ENCODE measurements around the gene RPL14.

RPL14 gene

GRCh38 chr3:40432793-40433192 lies 24.3 kb upstream of the RPL14 start:
- CTCF ChIA-PET: no interaction called here
- H3K36me3 ChIP-seq (ENCODE audit: control insufficient read depth in 4 of 4, insufficient read depth in 4 of 4, low read length in 3 of 4): no peaks in the 10 kb centered on the region
- H3K9me3 ChIP-seq (ENCODE audit: control extremely low read depth in 1 of 5, control insufficient read depth in 4 of 5, insufficient read depth in 2 of 5, low read depth in 1 of 5, low read length in 4 of 5): no peaks in the 10 kb centered on the region
- no CpG with 5 or more reads among the region's 2 CpGs for WGBS (ENCODE audit: insufficient coverage)
- no peak for DNase-seq
- no peak overlapping the region for H3K4me3 ChIP-seq (ENCODE audit: control insufficient read depth in 1 of 7, extremely low read depth in 1 of 7, insufficient read depth in 4 of 7, low read depth in 2 of 7, low read length in 6 of 7)
- H3K4me1 ChIP-seq (ENCODE audit: control extremely low read depth in 1 of 4, control insufficient read depth in 4 of 4, insufficient read depth in 4 of 4, low read length in 3 of 4): no peaks in the 10 kb centered on the region
- POLR2A ChIA-PET: interaction anchor here (0.7 kb wide), 1 partner anchor 20 kb away, joined by 3 read pairs; no protein-coding TSS in a partner anchor
- no peak overlapping the region for H3K27ac ChIP-seq (ENCODE audit: insufficient read depth in 1 of 2, low read depth in 1 of 2, low read length in 2 of 2, poor library complexity in 1 of 2, severe bottlenecking in 2 of 2)
- no peaks in the 10 kb centered on the region for H3K27me3 ChIP-seq (replicated peaks in 2 of 5; ENCODE audit: control insufficient read depth in 4 of 5, insufficient read depth in 5 of 5, low read length in 4 of 5)

DNA sequence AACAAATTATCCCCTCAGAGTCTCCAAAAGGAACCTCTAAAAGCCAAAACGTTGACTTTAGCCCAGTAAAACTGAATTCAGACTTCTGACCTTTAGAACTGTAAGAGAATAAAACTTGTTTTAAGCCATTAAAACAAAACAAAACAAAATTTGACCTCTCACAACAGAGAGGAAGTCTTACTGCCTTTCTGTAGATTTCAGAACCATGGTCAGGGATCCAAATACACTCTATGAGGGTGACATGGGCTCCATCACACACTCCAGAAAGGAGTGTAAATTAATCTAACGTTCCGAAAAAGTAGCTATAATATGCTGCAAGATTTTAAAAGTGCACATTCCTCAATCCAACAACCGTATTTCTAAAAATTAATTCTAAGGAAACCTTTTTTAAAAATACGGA lies 19.2 kb upstream of the RPL14 start:
- DNase-seq: no peak
- Histone ChIP-seq H3K4me3 (ENCODE audit: control insufficient read depth in 1 of 7, extremely low read depth in 1 of 7, insufficient read depth in 4 of 7, low read depth in 2 of 7, low read length in 6 of 7) (no peak overlapping the region), H3K4me1 (ENCODE audit: control extremely low read depth in 1 of 4, control insufficient read depth in 4 of 4, insufficient read depth in 4 of 4, low read length in 3 of 4) (no peaks in the 10 kb centered on the region), H3K36me3 (ENCODE audit: control insufficient read depth in 4 of 4, insufficient read depth in 4 of 4, low read length in 3 of 4) (no peaks in the 10 kb centered on the region), H3K27me3 (replicated peaks in 2 of 5; ENCODE audit: control insufficient read depth in 4 of 5, insufficient read depth in 5 of 5, low read length in 4 of 5) (no peaks in the 10 kb centered on the region), H3K27ac (ENCODE audit: insufficient read depth in 1 of 2, low read depth in 1 of 2, low read length in 2 of 2, poor library complexity in 1 of 2, severe bottlenecking in 2 of 2) (no peak overlapping the region), H3K9me3 (ENCODE audit: control extremely low read depth in 1 of 5, control insufficient read depth in 4 of 5, insufficient read depth in 2 of 5, low read depth in 1 of 5, low read length in 4 of 5) (peaks cover 0 to 2% (median 0%) of the 10 kb centered on the region in 5 experiments)
- WGBS (ENCODE audit: insufficient coverage): 100% methylated on average over 2 of the region's 5 CpGs
- CTCF ChIA-PET: no interaction called here
- POLR2A ChIA-PET: interaction anchor here (0.9 kb wide), 1 partner anchor 801 kb away, joined by 3 read pairs; no protein-coding TSS in a partner anchor

- Histone ChIP-seq H3K27me3 (replicated peaks in 2 of 5; ENCODE audit: control insufficient read depth in 4 of 5, insufficient read depth in 5 of 5, low read length in 4 of 5) (no peaks in the 10 kb centered on the region), H3K9me3 (ENCODE audit: control extremely low read depth in 1 of 5, control insufficient read depth in 4 of 5, insufficient read depth in 2 of 5, low read depth in 1 of 5, low read length in 4 of 5) (peaks cover 0 to 2% (median 0%) of the 10 kb centered on the region in 5 experiments), H3K4me1 (ENCODE audit: control extremely low read depth in 1 of 4, control insufficient read depth in 4 of 4, insufficient read depth in 4 of 4, low read length in 3 of 4) (no peaks in the 10 kb centered on the region), H3K27ac (ENCODE audit: insufficient read depth in 1 of 2, low read depth in 1 of 2, low read length in 2 of 2, poor library complexity in 1 of 2, severe bottlenecking in 2 of 2) (no peak overlapping the region), H3K36me3 (ENCODE audit: control insufficient read depth in 4 of 4, insufficient read depth in 4 of 4, low read length in 3 of 4) (no peaks in the 10 kb centered on the region), H3K4me3 (ENCODE audit: control insufficient read depth in 1 of 7, extremely low read depth in 1 of 7, insufficient read depth in 4 of 7, low read depth in 2 of 7, low read length in 6 of 7) (no peak overlapping the region)
- DNase-seq: no peak
- ChIA-PET CTCF (no interaction called here), POLR2A (interaction anchor here (0.6 kb wide), 1 partner anchor 33 kb away, joined by 3 read pairs; no protein-coding TSS in a partner anchor)
- over 99% methylated on average over 8 of the region's 9 CpGs for WGBS (ENCODE audit: insufficient coverage)
Measured at GRCh38 chr3:40445062-40445461, 12.1 kb upstream of the RPL14 start.

DNA sequence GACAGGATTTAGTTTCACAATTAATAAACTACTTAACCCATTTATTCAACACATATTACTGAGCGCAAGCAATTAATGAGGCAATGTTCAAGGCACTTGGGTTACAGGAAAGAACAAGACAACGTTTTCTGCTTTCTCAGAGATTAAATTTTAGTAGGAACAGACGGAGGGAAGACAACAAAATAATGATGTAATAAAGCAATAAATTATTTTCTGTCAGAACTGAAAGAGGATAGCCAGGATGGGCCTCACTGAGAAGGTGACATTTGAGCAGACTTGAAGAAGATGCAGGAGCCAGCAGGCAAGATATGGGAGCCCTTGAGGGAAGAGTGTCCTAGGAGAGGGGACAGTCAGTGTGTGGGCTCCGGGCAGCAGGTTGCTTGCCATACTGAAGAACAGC lies 11.3 kb upstream of the RPL14 start:
- no peaks in the 10 kb centered on the region for H3K27me3 ChIP-seq (replicated peaks in 2 of 5; ENCODE audit: control insufficient read depth in 4 of 5, insufficient read depth in 5 of 5, low read length in 4 of 5)
- no peak for DNase-seq
- ChIA-PET POLR2A (no interaction called here), CTCF (no interaction called here)
- no peak overlapping the region for H3K27ac ChIP-seq (ENCODE audit: insufficient read depth in 1 of 2, low read depth in 1 of 2, low read length in 2 of 2, poor library complexity in 1 of 2, severe bottlenecking in 2 of 2)
- 90% methylated on average over 2 of the region's 4 CpGs for WGBS (ENCODE audit: insufficient coverage)
- H3K9me3 ChIP-seq (ENCODE audit: control extremely low read depth in 1 of 5, control insufficient read depth in 4 of 5, insufficient read depth in 2 of 5, low read depth in 1 of 5, low read length in 4 of 5): no peaks in the 10 kb centered on the region
- H3K4me3 ChIP-seq (ENCODE audit: control insufficient read depth in 1 of 7, extremely low read depth in 1 of 7, insufficient read depth in 4 of 7, low read depth in 2 of 7, low read length in 6 of 7): no peak overlapping the region
- no peaks in the 10 kb centered on the region for H3K36me3 ChIP-seq (ENCODE audit: control insufficient read depth in 4 of 4, insufficient read depth in 4 of 4, low read length in 3 of 4)
- no peaks in the 10 kb centered on the region for H3K4me1 ChIP-seq (ENCODE audit: control extremely low read depth in 1 of 4, control insufficient read depth in 4 of 4, insufficient read depth in 4 of 4, low read length in 3 of 4)

DNA sequence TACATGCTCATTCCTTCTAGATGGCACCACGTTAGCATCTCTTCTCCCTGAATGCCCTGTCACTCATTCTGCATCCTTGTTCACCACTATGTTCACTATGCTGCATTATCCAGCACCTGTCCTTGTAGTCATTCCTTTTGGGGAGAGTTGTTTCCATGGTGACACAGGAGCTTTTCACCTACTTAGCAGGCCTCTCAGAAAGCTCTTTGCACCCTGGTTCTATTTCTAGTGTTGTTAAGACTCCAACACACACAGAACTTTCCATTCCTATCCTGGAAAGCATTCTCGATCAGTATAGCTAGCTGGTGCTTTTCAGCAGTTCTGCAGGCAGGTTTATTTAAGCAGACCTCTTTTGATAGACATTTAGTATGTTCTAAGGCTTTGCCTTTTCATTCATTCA lies 6.7 kb upstream of the RPL14 start:
- Histone ChIP-seq H3K4me1 (ENCODE audit: control extremely low read depth in 1 of 4, control insufficient read depth in 4 of 4, insufficient read depth in 4 of 4, low read length in 3 of 4) (peaks cover 13 to 22% (median 17%) of the 10 kb centered on the region in 4 experiments), H3K9me3 (ENCODE audit: control extremely low read depth in 1 of 5, control insufficient read depth in 4 of 5, insufficient read depth in 2 of 5, low read depth in 1 of 5, low read length in 4 of 5) (no peaks in the 10 kb centered on the region), H3K36me3 (ENCODE audit: control insufficient read depth in 4 of 4, insufficient read depth in 4 of 4, low read length in 3 of 4) (no peaks in the 10 kb centered on the region), H3K27ac (ENCODE audit: insufficient read depth in 1 of 2, low read depth in 1 of 2, low read length in 2 of 2, poor library complexity in 1 of 2, severe bottlenecking in 2 of 2) (no peak overlapping the region), H3K27me3 (replicated peaks in 2 of 5; ENCODE audit: control insufficient read depth in 4 of 5, insufficient read depth in 5 of 5, low read length in 4 of 5) (no peaks in the 10 kb centered on the region), H3K4me3 (ENCODE audit: control insufficient read depth in 1 of 7, extremely low read depth in 1 of 7, insufficient read depth in 4 of 7, low read depth in 2 of 7, low read length in 6 of 7) (no peak overlapping the region)
- 80% methylated on average over 1 of the region's 2 CpGs for WGBS (ENCODE audit: insufficient coverage)
- ChIA-PET POLR2A (interaction anchor here (0.7 kb wide), 1 partner anchor 80 kb away, joined by 3 read pairs; no protein-coding TSS in a partner anchor), CTCF (interaction anchor here (1.2 kb wide), 1 partner anchor 74 kb away, joined by 4 read pairs; the partner anchor contains the start of gene ZNF621)
- no peak for DNase-seq

GRCh38 chr3:40451551-40451950 lies 5.6 kb upstream of the RPL14 start:
- POLR2A ChIA-PET: no interaction called here
- Histone ChIP-seq H3K4me1 (ENCODE audit: control extremely low read depth in 1 of 4, control insufficient read depth in 4 of 4, insufficient read depth in 4 of 4, low read length in 3 of 4) (peaks cover 13 to 24% (median 18%) of the 10 kb centered on the region in 4 experiments), H3K27ac (ENCODE audit: insufficient read depth in 1 of 2, low read depth in 1 of 2, low read length in 2 of 2, poor library complexity in 1 of 2, severe bottlenecking in 2 of 2) (no peak overlapping the region), H3K27me3 (replicated peaks in 2 of 5; ENCODE audit: control insufficient read depth in 4 of 5, insufficient read depth in 5 of 5, low read length in 4 of 5) (no peaks in the 10 kb centered on the region), H3K9me3 (ENCODE audit: control extremely low read depth in 1 of 5, control insufficient read depth in 4 of 5, insufficient read depth in 2 of 5, low read depth in 1 of 5, low read length in 4 of 5) (no peaks in the 10 kb centered on the region), H3K4me3 (ENCODE audit: control insufficient read depth in 1 of 7, extremely low read depth in 1 of 7, insufficient read depth in 4 of 7, low read depth in 2 of 7, low read length in 6 of 7) (no peak overlapping the region), H3K36me3 (ENCODE audit: control insufficient read depth in 4 of 4, insufficient read depth in 4 of 4, low read length in 3 of 4) (no peaks in the 10 kb centered on the region)
- CTCF ChIA-PET: interaction anchor here (0.8 to 1.1 kb wide), 2 partner anchors 12 to 56 kb away, joined by 3 to 4 read pairs; no protein-coding TSS in a partner anchor
- DNase-seq: no peak

- 92% methylated on average over 1 of the region's 1 CpG for WGBS (ENCODE audit: insufficient coverage)
- CTCF ChIA-PET: interaction anchor here (0.8 to 1.7 kb wide), 3 partner anchors 11 to 56 kb away, joined by 3 to 5 read pairs (median 4); no protein-coding TSS in a partner anchor
- no peak for DNase-seq
- Histone ChIP-seq H3K4me3 (ENCODE audit: control insufficient read depth in 1 of 7, extremely low read depth in 1 of 7, insufficient read depth in 4 of 7, low read depth in 2 of 7, low read length in 6 of 7) (peak overlapping the region in 6 of 7 experiments; percentile 58 to 87 (median 80)), H3K27ac (ENCODE audit: insufficient read depth in 1 of 2, low read depth in 1 of 2, low read length in 2 of 2, poor library complexity in 1 of 2, severe bottlenecking in 2 of 2) (peak overlapping the region; percentile 83 to 92), H3K36me3 (ENCODE audit: control insufficient read depth in 4 of 4, insufficient read depth in 4 of 4, low read length in 3 of 4) (no peaks in the 10 kb centered on the region), H3K4me1 (ENCODE audit: control extremely low read depth in 1 of 4, control insufficient read depth in 4 of 4, insufficient read depth in 4 of 4, low read length in 3 of 4) (peaks cover 13 to 27% (median 18%) of the 10 kb centered on the region in 4 experiments), H3K9me3 (ENCODE audit: control extremely low read depth in 1 of 5, control insufficient read depth in 4 of 5, insufficient read depth in 2 of 5, low read depth in 1 of 5, low read length in 4 of 5) (no peaks in the 10 kb centered on the region), H3K27me3 (replicated peaks in 2 of 5; ENCODE audit: control insufficient read depth in 4 of 5, insufficient read depth in 5 of 5, low read length in 4 of 5) (no peaks in the 10 kb centered on the region)
- POLR2A ChIA-PET: interaction anchor here (0.7 kb wide), 1 partner anchor 20 kb away, joined by 3 read pairs; no protein-coding TSS in a partner anchor
Measured at GRCh38 chr3:40452057-40452456, 5.1 kb upstream of the RPL14 start.
